GM18873 (cell line): ENCODE results near the gene ZSCAN20.

Source experiments
- ATAC-seq: cut with Tn5 transposase; IDR thresholded peaks from one replicate; pipeline ENCODE4 v1.9.1; 2021; ENCODE audit warnings: mild to moderate bottlenecking, moderate library complexity, moderate number of reproducible peaks; ENCODE audit not compliant: unreplicated experiment, low FRiP score

ZSCAN20 gene

GRCh38 chr1:33524586-33524985, 52.1 kb downstream of the ZSCAN20 start:
- ATAC-seq, result no peak

GRCh38 chr1:33527934-33528333, 55.5 kb downstream of the ZSCAN20 start:
- ATAC-seq, result no peak

GRCh38 chr1:33529957-33530356, 57.5 kb downstream of the ZSCAN20 start:
- ATAC-seq, result no peak

- no peak for ATAC-seq
Measured at GRCh38 chr1:33532250-33532649, 59.8 kb downstream of the ZSCAN20 start.

GRCh38 chr1:33532936-33533335, 60.5 kb downstream of the ZSCAN20 start:
- ATAC-seq, result no peak

- ATAC-seq, result no peak
Measured at GRCh38 chr1:33535334-33535733, 62.9 kb downstream of the ZSCAN20 start.

- no peak for ATAC-seq
Measured at GRCh38 chr1:33537885-33538284, 65.4 kb downstream of the ZSCAN20 start.

GRCh38 chr1:33541966-33542365, 69.5 kb downstream of the ZSCAN20 start:
- no peak for ATAC-seq
